Immature natural killer cell (primary cell): Measurements from ENCODE around the gene LRRC34. TPM values are rescaled to one million over a fixed set of nuclear protein-coding genes. Genes with fewer than 3 reads are reported as not detected.

Experiments
- DNase-seq, 3 donors: peaks; one replicate each; pipeline ENCODE4 v3.0.0; 2022; ENCODE audit warnings: mixed read lengths in 1 of 3
- H3K27ac Mint-ChIP-seq, 6 donors: one replicate each; pipeline ENCODE4 v1.8.0; 2020; ENCODE audit warnings: mixed read lengths in 6 of 6, mild to moderate bottlenecking in 5 of 6, inconsistent platforms in 4 of 6, moderate library complexity in 3 of 6
- H3K27me3 Mint-ChIP-seq, 3 donors: one replicate each; pipeline ENCODE4 v1.8.0; 2020 to 2021; ENCODE audit warnings: low read depth in 3 of 3, mild to moderate bottlenecking in 3 of 3, mixed read lengths in 3 of 3, moderate library complexity in 3 of 3, inconsistent platforms in 1 of 3
- H3K36me3 Mint-ChIP-seq, 3 donors: one replicate each; pipeline ENCODE4 v1.8.0; 2020; ENCODE audit warnings: mixed read lengths in 3 of 3, inconsistent platforms in 2 of 3, mild to moderate bottlenecking in 2 of 3
- H3K4me1 Mint-ChIP-seq, 2 donors: one replicate each; pipeline ENCODE4 v1.8.0; 2020; ENCODE audit warnings: inconsistent platforms in 2 of 2, mild to moderate bottlenecking in 2 of 2, mixed read lengths in 2 of 2, moderate library complexity in 1 of 2
- H3K4me3 Mint-ChIP-seq, 5 donors: one replicate each; pipeline ENCODE4 v1.8.0; 2020; ENCODE audit warnings: mild to moderate bottlenecking in 5 of 5, mixed read lengths in 5 of 5, inconsistent platforms in 3 of 5, moderate library complexity in 3 of 5
- H3K9me3 Mint-ChIP-seq, 6 donors: one replicate each; pipeline ENCODE4 v1.8.0; 2020; ENCODE audit warnings: mild to moderate bottlenecking in 6 of 6, mixed read lengths in 6 of 6, inconsistent platforms in 4 of 6, moderate library complexity in 3 of 6
- polyA plus RNA-seq, 3 donors: library from polyadenylated mRNA; unstranded; fragments of 300-500 nt; fragmentation: Illumina TruSeq; gene quantifications; one replicate each; pipeline ENCODE4 v1.2.3, GENCODE V29; 2021

Gene LRRC34
- polyA plus RNA-seq, 3 donors from 2014 or later, result 0.30 to 0.40 TPM; not detected in 1

- H3K27ac Mint-ChIP-seq, result no peak overlapping the region
- no peak overlapping the region for H3K4me3 Mint-ChIP-seq
- H3K27me3 Mint-ChIP-seq, result peaks cover 1 to 7% (median 6%) of the 10 kb centered on the region in 3 donors
- peaks cover 24 to 26% of the 10 kb centered on the region in 2 donors for H3K4me1 Mint-ChIP-seq
- no peak for DNase-seq
- no peaks in the 10 kb centered on the region for H3K36me3 Mint-ChIP-seq
- H3K9me3 Mint-ChIP-seq, result no peaks in the 10 kb centered on the region
Observed at GRCh38 chr3:169809230-169809795, 3.4 kb downstream of the LRRC34 start.

- H3K27me3 Mint-ChIP-seq, result no peaks in the 10 kb centered on the region
- H3K4me3 Mint-ChIP-seq, result no peak overlapping the region
- DNase-seq, result no peak
- H3K4me1 Mint-ChIP-seq, result no peaks in the 10 kb centered on the region
- peaks cover 0 to 3% (median 0%) of the 10 kb centered on the region in 3 donors for H3K36me3 Mint-ChIP-seq
- H3K9me3 Mint-ChIP-seq, result no peaks in the 10 kb centered on the region
- no peak overlapping the region for H3K27ac Mint-ChIP-seq
Observed at GRCh38 chr3:169804681-169805080, 8.0 kb downstream of the LRRC34 start.

GRCh38 chr3:169792359-169792758 is 20.3 kb downstream of the LRRC34 start:
- Mint-ChIP-seq H3K9me3 (no peaks in the 10 kb centered on the region), H3K4me3 (no peak overlapping the region), H3K36me3 (peaks cover 3 to 8% (median 4%) of the 10 kb centered on the region in 3 donors), H3K27ac (no peak overlapping the region), H3K4me1 (peaks cover 4 to 9% of the 10 kb centered on the region in 2 donors), H3K27me3 (no peaks in the 10 kb centered on the region)
- DNase-seq, result no peak

- Mint-ChIP-seq H3K4me1 (peaks cover 4 to 16% of the 10 kb centered on the region in 2 donors), H3K36me3 (peaks cover 7 to 20% (median 13%) of the 10 kb centered on the region in 3 donors), H3K4me3 (no peak overlapping the region), H3K27me3 (no peaks in the 10 kb centered on the region), H3K9me3 (no peaks in the 10 kb centered on the region), H3K27ac (no peak overlapping the region)
- no peak for DNase-seq
Observed at GRCh38 chr3:169790687-169791429, 21.8 kb downstream of the LRRC34 start.

- H3K27me3 Mint-ChIP-seq, result no peaks in the 10 kb centered on the region
- H3K27ac Mint-ChIP-seq, result no peak overlapping the region
- H3K4me3 Mint-ChIP-seq, result no peak overlapping the region
- H3K9me3 Mint-ChIP-seq, result no peaks in the 10 kb centered on the region
- peaks cover 11 to 26% (median 19%) of the 10 kb centered on the region in 3 donors for H3K36me3 Mint-ChIP-seq
- no peak for DNase-seq
- H3K4me1 Mint-ChIP-seq, result peaks cover 4 to 17% of the 10 kb centered on the region in 2 donors
Observed at GRCh38 chr3:169790219-169790618, 22.5 kb downstream of the LRRC34 start.

GRCh38 chr3:169787791-169788190 is 24.9 kb downstream of the LRRC34 start:
- Mint-ChIP-seq H3K27ac (no peak overlapping the region), H3K36me3 (peaks cover 17 to 28% (median 19%) of the 10 kb centered on the region in 3 donors), H3K4me1 (peaks cover 4 to 17% of the 10 kb centered on the region in 2 donors), H3K4me3 (no peak overlapping the region), H3K27me3 (no peaks in the 10 kb centered on the region), H3K9me3 (no peaks in the 10 kb centered on the region)
- no peak for DNase-seq

- Mint-ChIP-seq H3K4me3 (no peak overlapping the region), H3K4me1 (peaks cover 7 to 23% of the 10 kb centered on the region in 2 donors), H3K27ac (no peak overlapping the region), H3K9me3 (no peaks in the 10 kb centered on the region), H3K36me3 (peaks cover 21 to 34% (median 23%) of the 10 kb centered on the region in 3 donors), H3K27me3 (no peaks in the 10 kb centered on the region)
- DNase-seq, result no peak
Observed at GRCh38 chr3:169787120-169787519, 25.6 kb downstream of the LRRC34 start.

GRCh38 chr3:169781209-169781855 is 31.4 kb downstream of the LRRC34 start:
- DNase-seq, result no peak
- Mint-ChIP-seq H3K27me3 (peaks cover 0 to 2% (median 0%) of the 10 kb centered on the region in 3 donors), H3K4me3 (peak overlapping the region in 4 of 5 donors; percentile 56 to 84 (median 71)), H3K4me1 (peaks cover 33 to 63% of the 10 kb centered on the region in 2 donors), H3K27ac (peak overlapping the region; percentile 14 to 77 (median 65)), H3K9me3 (no peaks in the 10 kb centered on the region), H3K36me3 (peaks cover 35 to 53% (median 36%) of the 10 kb centered on the region in 3 donors)

- Mint-ChIP-seq H3K27ac (peak overlapping the region; percentile 3 to 77 (median 58)), H3K9me3 (no peaks in the 10 kb centered on the region), H3K4me3 (peak overlapping the region; percentile 56 to 84 (median 64)), H3K36me3 (peaks cover 33 to 51% (median 35%) of the 10 kb centered on the region in 3 donors), H3K27me3 (peaks cover 0 to 2% (median 0%) of the 10 kb centered on the region in 3 donors), H3K4me1 (peaks cover 33 to 63% of the 10 kb centered on the region in 2 donors)
- peak in 2 of 3 donors; percentile 12 to 28 for DNase-seq
Observed at GRCh38 chr3:169780742-169781141, 32.0 kb downstream of the LRRC34 start.

GRCh38 chr3:169777822-169778221 is 34.9 kb downstream of the LRRC34 start:
- Mint-ChIP-seq H3K4me3 (no peak overlapping the region), H3K27me3 (peaks cover 3 to 11% (median 8%) of the 10 kb centered on the region in 3 donors), H3K9me3 (no peaks in the 10 kb centered on the region), H3K27ac (peak overlapping the region in 2 of 6 donors; percentile 28 to 37), H3K4me1 (peaks cover 50 to 86% of the 10 kb centered on the region in 2 donors), H3K36me3 (peaks cover 25 to 47% (median 28%) of the 10 kb centered on the region in 3 donors)
- DNase-seq, result no peak

GRCh38 chr3:169774186-169774585 is 38.5 kb downstream of the LRRC34 start:
- Mint-ChIP-seq H3K4me1 (peaks cover 37 to 74% of the 10 kb centered on the region in 2 donors), H3K4me3 (peak overlapping the region; percentile 94 to 100 (median 99)), H3K27me3 (peaks cover 21 to 28% (median 25%) of the 10 kb centered on the region in 3 donors), H3K27ac (peak overlapping the region; percentile 98 to 100 (median 100)), H3K9me3 (no peaks in the 10 kb centered on the region), H3K36me3 (peaks cover 7 to 25% (median 9%) of the 10 kb centered on the region in 3 donors)
- DNase-seq, result no peak

- peak within 1 kb of the TSS; percentile 94 to 100 (median 99) for H3K4me3 Mint-ChIP-seq
- peaks cover 36 to 64% of the 10 kb centered on the region in 2 donors for H3K4me1 Mint-ChIP-seq
- H3K27me3 Mint-ChIP-seq, result peaks cover 21 to 28% (median 25%) of the 10 kb centered on the region in 3 donors
- peak within 1 kb of the TSS; percentile 98 to 100 (median 100) for H3K27ac Mint-ChIP-seq
- DNase-seq, result peak; percentile 91 to 92 (median 92)
- H3K36me3 Mint-ChIP-seq, result peaks cover 3 to 19% (median 4%) of the 10 kb centered on the region in 3 donors
- H3K9me3 Mint-ChIP-seq, result no peaks in the 10 kb centered on the region
Observed at GRCh38 chr3:169772897-169773816, 39.5 kb downstream of the LRRC34 start, which contains the start of gene MYNN. MYNN (plus strand) TSS chr3:169773396; CDS start chr3:169774296, 900 bp downstream.
